ENCODE data around the gene MUS81. TPM values are rescaled to one million over a fixed set of nuclear protein-coding genes. Genes with fewer than 3 reads are reported as not detected.

The MUS81 gene
- 59.3 and 89.6 TPM in 2 replicates for total RNA-seq

GRCh38 chr11:65860278-65861164 is at the start of gene MUS81:
MUS81 (plus strand) TSS chr11:65860433; CDS start chr11:65860754, 321 bp downstream.

GRCh38 chr11:65833297-65834030 is 26.8 kb upstream of the MUS81 start, which contains the start of gene SNX32:
SNX32 (plus strand) TSS chr11:65833963; CDS start chr11:65834066, 103 bp downstream.

GRCh38 chr11:65857853-65858680 is 2.2 kb upstream of the MUS81 start, which contains the start of gene CFL1:
CFL1 (minus strand) TSS chr11:65858180; CDS start chr11:65858099, 81 bp downstream.

GRCh38 chr11:65872586-65873317 is 12.5 kb downstream of the MUS81 start, which contains the start of gene EFEMP2:
EFEMP2 (minus strand) TSS chr11:65872800; CDS start chr11:65872354, 446 bp downstream.

GRCh38 chr11:65879617-65880016 is 19.4 kb downstream of the MUS81 start, which contains the start of gene CTSW:
CTSW (plus strand) TSS chr11:65879837; CDS start chr11:65879855, 18 bp downstream.

GRCh38 chr11:65888163-65888814 is 28.1 kb downstream of the MUS81 start, which contains the start of gene FIBP:
FIBP (minus strand) TSS chr11:65888471; CDS start chr11:65888418, 53 bp downstream.

GRCh38 chr11:65890324-65891218 is 30.3 kb downstream of the MUS81 start, which contains the start of gene CCDC85B:
CCDC85B (plus strand) TSS chr11:65890673; CDS start chr11:65890784, 111 bp downstream.

GRCh38 chr11:65900125-65900898 is 40.1 kb downstream of the MUS81 start, which contains the start of gene FOSL1:
FOSL1 (minus strand) TSS chr11:65900388; CDS start chr11:65900339, 49 bp downstream.

Other genes starting within 250 kb of the MUS81 start
- 21.4 and 26.9 TPM in 2 replicates for gene MAP3K11, start 246.2 kb upstream of the MUS81 start, total RNA-seq
- gene PCNX3, start 244.7 kb upstream of the MUS81 start, total RNA-seq, result 34.7 and 35.2 TPM in 2 replicates
- 25.5 and 32.2 TPM in 2 replicates for gene SIPA1, start 222.3 kb upstream of the MUS81 start, total RNA-seq
- 35.0 and 40.2 TPM in 2 replicates for gene RELA, start 197.5 kb upstream of the MUS81 start, total RNA-seq
- 41.7 and 46.7 TPM in 2 replicates for gene KAT5, start 148.2 kb upstream of the MUS81 start, total RNA-seq
- 19.3 and 27.1 TPM in 2 replicates for gene RNASEH2C, start 139.6 kb upstream of the MUS81 start, total RNA-seq
- 25.0 and 27.6 TPM in 2 replicates for gene AP5B1, start 79.5 kb upstream of the MUS81 start, total RNA-seq
- not detected in 2 replicates for gene OVOL1, start 73.4 kb upstream of the MUS81 start, total RNA-seq
- 0.97 and 1.3 TPM in 2 replicates for gene SNX32, start 26.5 kb upstream of the MUS81 start, total RNA-seq
- gene CFL1, start 2.3 kb upstream of the MUS81 start, total RNA-seq, result 760 and 1,030 TPM in 2 replicates
- 106 and 128 TPM in 2 replicates for gene EFEMP2, start 12.4 kb downstream of the MUS81 start, total RNA-seq
- not detected in 2 replicates for gene CTSW, start 19.4 kb downstream of the MUS81 start, total RNA-seq
- 117 and 131 TPM in 2 replicates for gene FIBP, start 28.0 kb downstream of the MUS81 start, total RNA-seq
- 42.7 and 47.2 TPM in 2 replicates for gene CCDC85B, start 30.2 kb downstream of the MUS81 start, total RNA-seq
- 14.5 and 22.2 TPM in 2 replicates for gene FOSL1, start 40.0 kb downstream of the MUS81 start, total RNA-seq
- 30.2 and 31.0 TPM in 2 replicates for gene C11orf68, start 58.6 kb downstream of the MUS81 start, total RNA-seq
- gene DRAP1, start 59.0 kb downstream of the MUS81 start, total RNA-seq, result 95.9 and 100 TPM in 2 replicates
- not detected in 2 replicates for gene TSGA10IP, start 85.0 kb downstream of the MUS81 start, total RNA-seq
- gene SART1, start 101.3 kb downstream of the MUS81 start, total RNA-seq, result 22.7 and 26.8 TPM in 2 replicates
- 27.6 and 34.1 TPM in 2 replicates for gene EIF1AD, start 141.7 kb downstream of the MUS81 start, total RNA-seq
- 13.5 and 18.2 TPM in 2 replicates for gene BANF1, start 142.1 kb downstream of the MUS81 start, total RNA-seq
- 0.49 and 0.85 TPM in 2 replicates for gene CST6, start 151.6 kb downstream of the MUS81 start, total RNA-seq
- gene CATSPER1, start 166.0 kb downstream of the MUS81 start, total RNA-seq, result not detected in 2 replicates
- gene GAL3ST3, start 188.7 kb downstream of the MUS81 start, total RNA-seq, result 0.16 TPM in 1 of 2 replicates, not detected in the other
- 117 and 171 TPM in 2 replicates for gene SF3B2, start 191.9 kb downstream of the MUS81 start, total RNA-seq
- gene PACS1, start 209.8 kb downstream of the MUS81 start, total RNA-seq, result 41.7 and 44.0 TPM in 2 replicates

Measured in hair follicle dermal papilla cell (primary cell).